ENCODE data around the gene CDC26. TPM values are rescaled to one million over a fixed set of nuclear protein-coding genes. Genes with fewer than 3 reads are reported as not detected.

The CDC26 gene
- total RNA-seq, 1 experiment from 2014 or later, result 29.3 TPM

- DNase-seq, result no peak
- H3K27ac Mint-ChIP-seq (ENCODE audit: unreplicated experiment), result peak overlapping the region; percentile 3
- H3K36me3 Mint-ChIP-seq (ENCODE audit: insufficient read depth, unreplicated experiment), result peaks cover 27% of the 10 kb centered on the region
- H3K4me3 Mint-ChIP-seq (ENCODE audit: unreplicated experiment), result peak overlapping the region; percentile 97
- no TSS peak for BruUV-seq (replicated peaks)
- H3K9me3 Mint-ChIP-seq (ENCODE audit: unreplicated experiment), result no peaks in the 10 kb centered on the region
- Histone ChIP-seq H3K36me3 (ENCODE audit: control insufficient read depth, insufficient read depth, low read length) (no peaks in the 10 kb centered on the region), H3K4me1 (peaks cover 15% of the 10 kb centered on the region), H3K9me3 (no peaks in the 10 kb centered on the region), H3K27me3 (replicated peaks; ENCODE audit: control insufficient read depth, insufficient read depth, low read length) (no peaks in the 10 kb centered on the region), H3K4me3 (ENCODE audit: low read depth, low read length) (0 out of 2 replicates have a peak overlapping the region, but pooled peaks have one; percentile 74)
- H3K27me3 Mint-ChIP-seq (ENCODE audit: insufficient read depth, unreplicated experiment), result no peaks in the 10 kb centered on the region
- peaks cover 17% of the 10 kb centered on the region for H3K4me1 Mint-ChIP-seq (ENCODE audit: low read depth, unreplicated experiment)
- POLR2A ChIA-PET, result no interaction called here
- no peak for TF ChIP-seq CTCF (IDR thresholded peaks at IDR 0.05; ENCODE audit: insufficient read depth in 1 of 2, low read depth in 1 of 2, low read length in 1 of 2, severe bottlenecking in 1 of 2, unreplicated experiment in 1 of 2)
- intact Hi-C loops (cut with micrococcal nuclease; ENCODE audit: unreplicated experiment), result no loop called here
- CTCF ChIA-PET, result no interaction called here
These were observed 56.0 kb downstream of the CDC26 start for GRCh38 chr9:113219186-113219936.

Other genes with a start within 250 kb of the CDC26 start
- not detected in 2 replicates for gene ZFP37, start 218.8 kb downstream of the CDC26 start, total RNA-seq (2022)
- 4.7 and 5.1 TPM in 2 replicates for gene SLC31A2, start 124.6 kb downstream of the CDC26 start, total RNA-seq (2022)
- 20.1 TPM in 2 replicates for gene FKBP15, start 54.3 kb downstream of the CDC26 start, total RNA-seq (2022)
- 57.8 and 64.9 TPM in 2 replicates for gene SLC31A1, start 54.0 kb downstream of the CDC26 start, total RNA-seq (2022)
- gene PRPF4, start 86 bp upstream of the CDC26 start, total RNA-seq (2022), result 37.5 and 38.6 TPM in 2 replicates
- gene RNF183, start 27.8 kb upstream of the CDC26 start, total RNA-seq (2022), result 1.5 and 3.3 TPM in 2 replicates
- gene WDR31, start 64.7 kb upstream of the CDC26 start, total RNA-seq (2022), result 1.9 and 2.3 TPM in 2 replicates
- gene BSPRY, start 74.0 kb upstream of the CDC26 start, total RNA-seq (2022), result 14.5 and 14.7 TPM in 2 replicates
- gene HDHD3, start 101.4 kb upstream of the CDC26 start, total RNA-seq (2022), result 60.9 and 64.9 TPM in 2 replicates
- 43.6 and 48.8 TPM in 2 replicates for gene ALAD, start 125.7 kb upstream of the CDC26 start, total RNA-seq (2022)
- 48.8 and 57.2 TPM in 2 replicates for gene POLE3, start 135.1 kb upstream of the CDC26 start, total RNA-seq (2022)
- gene C9orf43, start 135.2 kb upstream of the CDC26 start, total RNA-seq (2022), result 1.1 and 1.9 TPM in 2 replicates
- 70.8 and 71.1 TPM in 2 replicates for gene RGS3, start 188.2 kb upstream of the CDC26 start, total RNA-seq (2022)